HUES48 (cell line): ENCODE measurements around the gene CCL16.
"Not testable (repeated sequence)": the region's sequence is repeated elsewhere in the genome, so short reads cannot be mapped to it uniquely, and the experiment has no call there.

Experiments
- H3K27ac ChIP-seq: one replicate; pipeline ENCODE4 v1.7.0; 2013; ENCODE audit warnings: low read depth, low read length, inconsistent platforms
- H3K27me3 ChIP-seq: 2 replicates; pipeline ENCODE4 v1.6.1; 2013; ENCODE audit warnings: mild to moderate bottlenecking, low read length; ENCODE audit not compliant: control insufficient read depth, insufficient read depth
- H3K36me3 ChIP-seq: 2 replicates; pipeline ENCODE4 v1.6.1; 2013; ENCODE audit warnings: low read length; ENCODE audit not compliant: control insufficient read depth, insufficient read depth
- H3K4me1 ChIP-seq: 2 replicates; pipeline ENCODE4 v1.6.1; 2013; ENCODE audit warnings: mild to moderate bottlenecking, low read length; ENCODE audit not compliant: control insufficient read depth, insufficient read depth
- H3K4me3 ChIP-seq: 2 replicates; pipeline ENCODE4 v1.5.1; 2013; ENCODE audit warnings: mild to moderate bottlenecking, low read depth, low read length
- H3K9ac ChIP-seq: 2 replicates; pipeline ENCODE4 v1.6.1; 2013; ENCODE audit warnings: mild to moderate bottlenecking, low read depth, low read length, moderate library complexity
- H3K9me3 ChIP-seq: 2 replicates; pipeline ENCODE4 v1.6.1; 2013; ENCODE audit warnings: low read length; ENCODE audit not compliant: control insufficient read depth, insufficient read depth

CCL16 gene

DNA sequence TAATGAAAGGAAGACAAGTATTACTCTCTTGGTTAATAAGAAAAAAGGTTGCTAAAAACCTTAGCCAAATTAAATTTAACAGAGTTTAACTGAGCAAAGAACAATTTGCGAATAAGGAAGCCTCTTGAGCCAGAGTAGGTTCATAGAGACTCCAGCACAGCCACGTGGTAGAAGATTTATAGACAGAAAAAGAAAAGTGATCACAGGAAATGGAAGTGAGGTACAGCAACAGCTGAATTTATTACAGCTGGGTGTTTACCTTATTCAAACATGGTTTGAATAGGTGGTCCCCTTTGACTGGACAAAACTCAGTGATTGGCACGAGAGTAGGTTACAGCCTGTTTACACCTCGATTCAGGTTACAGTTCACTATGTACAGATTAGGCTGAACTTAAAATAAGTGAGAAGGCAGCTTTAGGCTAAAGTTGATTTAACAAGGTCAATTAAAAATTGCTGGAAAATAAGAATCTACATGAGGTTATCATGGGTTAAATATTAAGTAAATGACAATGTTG lies 23.4 kb upstream of the CCL16 start:
- Histone ChIP-seq H3K27ac (no peak overlapping the region), H3K9me3 (peaks cover 16% of the 10 kb centered on the region), H3K9ac (no peak overlapping the region), H3K4me1 (no peaks in the 10 kb centered on the region), H3K4me3 (no peak overlapping the region), H3K27me3 (no peaks in the 10 kb centered on the region), H3K36me3 (no peaks in the 10 kb centered on the region)

GRCh38 chr17:36002631-36003030 lies 21.3 kb upstream of the CCL16 start:
- H3K27ac ChIP-seq = no peak overlapping the region
- no peaks in the 10 kb centered on the region for H3K4me1 ChIP-seq
- H3K4me3 ChIP-seq = no peak overlapping the region
- no peaks in the 10 kb centered on the region; the same call in 1 of the 2 replicates for H3K9me3 ChIP-seq
- H3K9ac ChIP-seq = no peak overlapping the region
- H3K36me3 ChIP-seq = no peaks in the 10 kb centered on the region
- H3K27me3 ChIP-seq = no peaks in the 10 kb centered on the region

DNA sequence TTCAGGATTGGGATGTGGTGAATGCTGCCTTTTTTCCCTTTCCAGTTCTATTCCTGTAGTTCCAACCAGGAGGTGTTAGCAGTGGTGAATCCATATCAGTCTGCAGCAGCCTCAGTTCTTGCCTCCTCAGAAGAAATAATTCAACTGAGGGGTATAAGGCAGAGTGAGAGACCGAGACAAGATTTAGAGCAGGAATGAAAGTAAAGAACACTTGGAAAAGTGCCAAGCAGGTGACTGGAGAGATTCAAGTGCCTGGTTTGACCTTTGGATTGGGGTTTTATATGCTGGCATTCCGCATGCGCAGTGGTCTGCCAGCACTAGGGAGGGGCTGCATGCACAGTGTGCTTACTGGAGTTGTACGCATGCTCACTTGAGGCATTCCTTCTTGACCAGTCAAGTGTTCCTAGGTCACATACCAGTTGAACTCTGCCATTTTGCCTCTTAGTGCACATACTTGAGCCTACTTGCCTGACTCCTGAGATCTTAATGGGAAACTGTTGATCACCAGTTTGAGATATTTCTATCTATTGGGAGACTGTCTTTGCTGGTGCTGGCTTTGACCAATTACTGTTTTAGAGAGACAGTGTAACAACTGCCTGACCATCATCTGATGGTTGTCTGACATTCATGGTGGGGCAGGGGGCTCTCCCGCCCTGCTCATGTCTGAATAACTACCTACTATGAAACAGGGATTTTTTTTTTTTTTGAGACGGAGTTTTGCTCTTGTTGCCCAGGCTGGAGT lies 20.7 kb upstream of the CCL16 start:
- Histone ChIP-seq H3K27ac (no peak overlapping the region), H3K4me1 (no peaks in the 10 kb centered on the region), H3K9me3 (no peaks in the 10 kb centered on the region), H3K9ac (no peak overlapping the region), H3K36me3 (no peaks in the 10 kb centered on the region), H3K4me3 (no peak overlapping the region), H3K27me3 (no peaks in the 10 kb centered on the region)

DNA sequence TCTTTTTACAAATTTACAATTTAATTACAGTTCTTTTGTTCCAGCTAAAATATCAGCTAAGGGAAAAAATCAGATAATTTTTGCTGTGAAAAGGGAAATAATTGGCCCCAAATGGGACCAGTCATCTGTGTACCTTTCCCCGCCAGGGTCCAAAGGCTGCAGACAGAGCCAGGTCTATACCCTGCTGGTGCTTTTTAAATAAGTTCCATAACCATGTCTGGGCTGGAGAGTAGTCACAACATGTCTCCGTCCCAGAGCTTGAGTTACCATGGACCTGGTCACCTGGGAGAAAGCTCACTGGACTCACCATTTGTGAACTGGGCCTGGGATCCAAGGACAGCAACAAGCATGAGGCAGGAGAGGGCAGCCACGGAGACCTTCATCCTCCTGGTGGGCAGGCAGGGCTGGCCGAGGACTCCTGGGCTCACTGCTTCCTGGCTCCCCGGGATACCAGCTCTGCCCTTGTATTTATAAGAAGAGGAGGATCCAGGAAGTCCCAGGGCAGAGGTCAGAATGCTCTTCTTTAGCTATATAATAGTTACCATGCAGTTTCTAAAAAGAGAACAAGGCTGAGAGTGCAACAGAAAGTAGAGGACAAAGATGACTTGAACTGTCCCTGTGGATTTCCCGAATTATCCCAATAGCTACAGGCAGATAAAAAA lies 19.9 kb upstream of the CCL16 start, which contains the start of gene CCL15:
TSS of gene CCL15 (minus strand) at position 444 of the 662 bp plus-strand sequence. CDS start at position 383, 61 bp downstream.
- no peaks in the 10 kb centered on the region for H3K36me3 ChIP-seq
- H3K27ac ChIP-seq = no peak within 1 kb of the TSS
- H3K27me3 ChIP-seq = no peaks in the 10 kb centered on the region
- no peaks in the 10 kb centered on the region for H3K9me3 ChIP-seq
- no peak within 1 kb of the TSS for H3K9ac ChIP-seq
- no peaks in the 10 kb centered on the region for H3K4me1 ChIP-seq
- H3K4me3 ChIP-seq = no peak within 1 kb of the TSS

GRCh38 chr17:36000732-36001109 lies 19.4 kb upstream of the CCL16 start:
- H3K9me3 ChIP-seq = no peaks in the 10 kb centered on the region
- no peak overlapping the region for H3K27ac ChIP-seq
- H3K36me3 ChIP-seq = no peaks in the 10 kb centered on the region
- H3K4me3 ChIP-seq = no peak overlapping the region
- H3K4me1 ChIP-seq = no peaks in the 10 kb centered on the region
- H3K27me3 ChIP-seq = no peaks in the 10 kb centered on the region
- no peak overlapping the region for H3K9ac ChIP-seq

DNA sequence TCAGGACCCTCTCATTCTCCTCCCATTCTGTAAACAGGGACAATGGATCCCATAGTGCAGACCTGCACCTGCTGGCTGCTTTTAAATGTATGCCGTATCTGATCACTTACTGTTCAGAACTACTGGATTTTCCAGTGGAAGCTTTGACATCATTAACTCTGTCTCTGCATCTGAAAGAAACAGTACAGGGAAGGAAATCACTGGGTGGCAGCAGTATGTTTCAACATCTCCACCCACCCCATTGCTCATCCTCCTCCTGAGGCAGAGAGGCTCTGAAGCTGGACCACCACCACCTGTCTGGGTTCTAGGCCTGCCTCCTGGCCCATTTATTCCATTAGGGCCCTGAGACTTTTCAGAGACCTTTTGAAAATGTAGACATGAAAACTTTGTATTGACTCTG lies 17.5 kb upstream of the CCL16 start:
- no peaks in the 10 kb centered on the region for H3K9me3 ChIP-seq
- H3K9ac ChIP-seq = no peak overlapping the region
- H3K4me3 ChIP-seq = no peak overlapping the region
- no peaks in the 10 kb centered on the region for H3K4me1 ChIP-seq
- no peak overlapping the region for H3K27ac ChIP-seq
- no peaks in the 10 kb centered on the region for H3K27me3 ChIP-seq
- no peaks in the 10 kb centered on the region for H3K36me3 ChIP-seq

- H3K36me3 ChIP-seq = no peaks in the 10 kb centered on the region
- no peaks in the 10 kb centered on the region for H3K9me3 ChIP-seq
- H3K27me3 ChIP-seq = no peaks in the 10 kb centered on the region
- H3K27ac ChIP-seq = no peak overlapping the region
- no peaks in the 10 kb centered on the region for H3K4me1 ChIP-seq
- H3K4me3 ChIP-seq = no peak overlapping the region
- H3K9ac ChIP-seq = no peak overlapping the region
Measured at GRCh38 chr17:35998018-35998545, 16.8 kb upstream of the CCL16 start.

GRCh38 chr17:35995346-35995745 lies 14.0 kb upstream of the CCL16 start:
- not testable (repeated sequence) for H3K9ac ChIP-seq, H3K9me3 ChIP-seq, H3K27me3 ChIP-seq, H3K36me3 ChIP-seq, H3K4me3 ChIP-seq, H3K4me1 ChIP-seq, H3K27ac ChIP-seq

GRCh38 chr17:35991075-35991474 lies 9.8 kb upstream of the CCL16 start:
- Histone ChIP-seq H3K9me3 (no peaks in the 10 kb centered on the region; the same call in 1 of the 2 replicates), H3K4me1 (no peaks in the 10 kb centered on the region), H3K27me3 (no peaks in the 10 kb centered on the region), H3K36me3 (no peaks in the 10 kb centered on the region), H3K27ac (no peak overlapping the region), H3K4me3 (no peak overlapping the region), H3K9ac (no peak overlapping the region)

- Histone ChIP-seq H3K27ac (no peak overlapping the region), H3K4me3 (no peak overlapping the region), H3K36me3 (no peaks in the 10 kb centered on the region), H3K4me1 (no peaks in the 10 kb centered on the region), H3K9me3 (no peaks in the 10 kb centered on the region; the same call in 1 of the 2 replicates), H3K9ac (no peak overlapping the region), H3K27me3 (no peaks in the 10 kb centered on the region)
Measured at GRCh38 chr17:35988164-35988563, 6.9 kb upstream of the CCL16 start.

- H3K27ac ChIP-seq = no peak within 1 kb of the TSS
- H3K9me3 ChIP-seq = no peaks in the 10 kb centered on the region
- no peaks in the 10 kb centered on the region for H3K4me1 ChIP-seq
- H3K9ac ChIP-seq = no peak within 1 kb of the TSS
- no peaks in the 10 kb centered on the region for H3K27me3 ChIP-seq
- H3K36me3 ChIP-seq = no peaks in the 10 kb centered on the region
- H3K4me3 ChIP-seq = no peak within 1 kb of the TSS
Measured at GRCh38 chr17:35986643-35987042, 5.3 kb upstream of the CCL16 start, which contains the start of gene CCL14. Gene CCL14, minus strand, starts transcription at chr17:35986729. Its CDS starts 80 bp downstream, at chr17:35986649.
